GM12875 (cell line): ENCODE data around the gene FSTL1.
"Not testable (repeated sequence)": the region's sequence is repeated elsewhere in the genome, so short reads cannot be mapped to it uniquely, and the experiment has no call there.

ENCODE experiments used
- H3K4me3 ChIP-seq: one replicate; pipeline ENCODE4 v1.5.1; 2011; ENCODE audit warnings: low read depth, low read length, control low read depth
- CTCF ChIP-seq: IDR thresholded peaks from 2 replicates; pipeline ENCODE4 v1.5.1; 2011; ENCODE audit warnings: low read depth, mild to moderate bottlenecking, control low read depth, inconsistent platforms, low read length, moderate library complexity, borderline replicate concordance; ENCODE audit not compliant: insufficient read depth

FSTL1 gene

DNA sequence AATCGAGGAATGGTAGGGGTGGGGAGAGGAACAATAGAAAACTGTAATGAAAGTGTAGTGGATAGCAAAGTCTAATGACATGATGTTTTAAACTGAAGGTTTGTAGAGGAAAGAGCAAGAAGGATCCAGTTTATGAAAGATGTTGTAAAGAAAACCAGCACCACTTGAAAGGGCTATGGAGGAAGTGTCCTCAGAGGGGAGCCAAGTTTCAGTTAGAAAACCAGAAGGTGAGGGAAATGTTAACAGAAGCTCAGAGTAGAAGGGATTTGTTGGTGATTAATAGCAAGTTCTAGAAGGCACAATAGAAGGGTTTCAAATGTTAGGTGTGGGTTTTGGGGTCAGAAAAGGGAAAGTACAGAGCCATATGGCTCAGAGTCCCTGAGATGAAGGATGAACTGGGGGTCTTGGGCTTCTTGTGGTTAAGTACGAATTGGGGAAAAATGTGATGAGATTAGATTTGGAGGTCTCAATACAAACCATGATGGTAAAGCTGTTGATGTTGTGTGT lies 67.8 kb downstream of the FSTL1 start:
- no peak for TF ChIP-seq CTCF
- no peak overlapping the region for H3K4me3 ChIP-seq

DNA sequence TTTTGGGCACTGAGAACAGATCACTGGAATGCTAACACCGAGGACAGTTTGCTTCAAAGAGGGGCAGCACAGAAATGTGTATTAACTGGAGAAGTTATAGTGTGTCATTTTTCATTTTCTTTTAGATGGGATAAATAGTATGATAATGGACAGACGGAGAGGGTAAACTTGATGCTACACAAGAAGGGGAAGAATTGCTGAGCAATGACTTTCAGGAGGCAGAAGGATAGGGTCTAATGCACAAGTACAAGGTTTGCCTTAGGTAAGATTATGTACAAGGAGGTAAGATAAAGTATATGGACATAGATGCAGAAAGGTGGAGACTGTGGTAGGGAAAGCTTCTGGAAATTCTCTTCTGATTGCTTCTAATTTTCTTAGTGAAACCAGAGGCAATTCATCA lies 69.3 kb downstream of the FSTL1 start:
- H3K4me3 ChIP-seq: no peak overlapping the region
- no peak for TF ChIP-seq CTCF

GRCh38 chr3:120377948-120378347 lies 72.8 kb downstream of the FSTL1 start:
- not testable (repeated sequence) for H3K4me3 ChIP-seq

- no peak overlapping the region for H3K4me3 ChIP-seq
- no peak for TF ChIP-seq CTCF
Measured at GRCh38 chr3:120370463-120370862, 80.3 kb downstream of the FSTL1 start.

DNA sequence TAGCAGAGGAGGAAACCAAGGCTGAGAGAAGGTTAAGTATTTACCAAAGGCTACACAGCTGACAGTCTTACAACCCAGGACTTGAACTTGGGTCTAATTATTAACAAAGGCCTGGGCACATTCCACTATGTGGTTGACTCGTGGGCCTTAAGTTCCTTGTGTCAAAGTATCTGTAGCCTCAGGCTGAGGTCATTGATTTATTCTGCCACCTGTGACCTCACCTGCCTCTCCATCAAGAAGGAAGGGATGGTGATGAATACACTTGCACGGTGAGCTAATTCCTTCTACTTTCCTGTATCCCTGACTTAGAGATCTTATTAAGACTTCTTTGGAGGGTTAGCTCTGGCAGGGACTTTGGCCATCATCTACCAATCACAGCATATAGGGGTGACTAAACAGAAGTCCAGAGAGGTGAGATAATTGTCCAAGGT lies 81.7 kb downstream of the FSTL1 start:
- no peak for TF ChIP-seq CTCF
- H3K4me3 ChIP-seq: no peak overlapping the region

- H3K4me3 ChIP-seq: no peak overlapping the region
- TF ChIP-seq CTCF: no peak
Measured at GRCh38 chr3:120368172-120368571, 82.6 kb downstream of the FSTL1 start.

DNA sequence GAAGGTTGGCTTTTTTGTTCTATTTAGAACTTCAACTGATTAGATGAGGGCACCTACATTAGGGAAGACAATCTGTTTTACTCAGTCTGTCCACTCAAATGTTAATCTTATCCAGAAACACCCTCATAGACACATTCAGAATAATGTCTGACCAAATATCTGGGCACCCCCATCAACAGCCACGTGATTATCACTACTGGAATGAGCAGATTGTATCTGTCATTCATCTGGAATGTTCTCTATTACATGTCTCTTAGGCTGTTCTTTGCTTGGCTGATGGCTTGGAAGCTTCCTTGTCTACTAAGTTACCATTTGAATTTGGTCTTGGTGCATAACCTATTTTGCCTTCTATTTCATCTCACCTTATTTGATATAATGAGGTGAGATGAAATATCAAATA lies 86.0 kb downstream of the FSTL1 start:
- TF ChIP-seq CTCF: no peak
- H3K4me3 ChIP-seq: no peak overlapping the region

GRCh38 chr3:120364101-120364500 lies 86.7 kb downstream of the FSTL1 start:
- TF ChIP-seq CTCF: no peak
- no peak overlapping the region for H3K4me3 ChIP-seq
